Measurements from ENCODE around the gene RABGGTB.

Gene RABGGTB

GRCh38 chr1:75836528-75837100, 50.6 kb downstream of the RABGGTB start:
- no peak overlapping the region for H3K4me2 ChIP-seq (ENCODE audit: low read depth, low read length, poor library complexity, severe bottlenecking)
- no peaks in the 10 kb centered on the region for H3K79me2 ChIP-seq (ENCODE audit: insufficient read depth, low read length)
- no peaks in the 10 kb centered on the region for H3K27me3 ChIP-seq (ENCODE audit: insufficient read depth, low read length, poor library complexity, severe bottlenecking)
- no peak overlapping the region for H2AFZ ChIP-seq (ENCODE audit: low read length)
- no peaks in the 10 kb centered on the region for H3K9me2 ChIP-seq (replicated peaks; ENCODE audit: low read depth, low read length)
- no peaks in the 10 kb centered on the region for H3K36me3 ChIP-seq (ENCODE audit: insufficient read depth, low read length)
- H3K9ac ChIP-seq (ENCODE audit: low read depth, low read length, poor library complexity, severe bottlenecking): no peak overlapping the region
- no peak for TF ChIP-seq EZH2phosphoT487 (IDR thresholded peaks at IDR 0.05; ENCODE audit: borderline replicate concordance)
- TF ChIP-seq CTCF (conservative IDR thresholded peaks at IDR 0.05; ENCODE audit: low read length): no peak
- no peaks in the 10 kb centered on the region for H4K20me1 ChIP-seq (ENCODE audit: insufficient read depth, low read length, poor library complexity, severe bottlenecking)
- no peaks in the 10 kb centered on the region; the same call in 1 of the 2 replicates for H3K9me3 ChIP-seq (ENCODE audit: insufficient read depth, low read depth, low read length)
- no peaks in the 10 kb centered on the region for H3F3A ChIP-seq (ENCODE audit: low read depth)
- no peak overlapping the region for H3K4me3 ChIP-seq (ENCODE audit: low read length, poor library complexity, severe bottlenecking)
- peaks cover 5% of the 10 kb centered on the region for H3K4me1 ChIP-seq (ENCODE audit: insufficient read depth, low read length, poor library complexity, severe bottlenecking)

GRCh38 chr1:75838079-75838478, 52.0 kb downstream of the RABGGTB start:
- Histone ChIP-seq H3K36me3 (ENCODE audit: insufficient read depth, low read length) (no peaks in the 10 kb centered on the region), H3F3A (ENCODE audit: low read depth) (no peaks in the 10 kb centered on the region), H3K4me3 (ENCODE audit: low read length, poor library complexity, severe bottlenecking) (no peak overlapping the region), H4K20me1 (ENCODE audit: insufficient read depth, low read length, poor library complexity, severe bottlenecking) (no peaks in the 10 kb centered on the region), H3K9ac (ENCODE audit: low read depth, low read length, poor library complexity, severe bottlenecking) (no peak overlapping the region), H3K4me2 (ENCODE audit: low read depth, low read length, poor library complexity, severe bottlenecking) (no peak overlapping the region), H3K79me2 (ENCODE audit: insufficient read depth, low read length) (no peaks in the 10 kb centered on the region), H3K27me3 (ENCODE audit: insufficient read depth, low read length, poor library complexity, severe bottlenecking) (no peaks in the 10 kb centered on the region), H2AFZ (ENCODE audit: low read length) (no peak overlapping the region), H3K9me3 (ENCODE audit: insufficient read depth, low read depth, low read length) (no peaks in the 10 kb centered on the region; the same call in 1 of the 2 replicates), H3K4me1 (ENCODE audit: insufficient read depth, low read length, poor library complexity, severe bottlenecking) (peaks cover 5% of the 10 kb centered on the region), H3K9me2 (replicated peaks; ENCODE audit: low read depth, low read length) (no peaks in the 10 kb centered on the region)
- TF ChIP-seq EZH2phosphoT487 (IDR thresholded peaks at IDR 0.05; ENCODE audit: borderline replicate concordance) (no peak), CTCF (conservative IDR thresholded peaks at IDR 0.05; ENCODE audit: low read length) (no peak)

GRCh38 chr1:75841421-75841820, 55.4 kb downstream of the RABGGTB start:
- no peaks in the 10 kb centered on the region for H3F3A ChIP-seq (ENCODE audit: low read depth)
- H3K9me2 ChIP-seq (replicated peaks; ENCODE audit: low read depth, low read length): no peaks in the 10 kb centered on the region
- no peaks in the 10 kb centered on the region; the same call in 1 of the 2 replicates for H3K9me3 ChIP-seq (ENCODE audit: insufficient read depth, low read depth, low read length)
- H4K20me1 ChIP-seq (ENCODE audit: insufficient read depth, low read length, poor library complexity, severe bottlenecking): no peaks in the 10 kb centered on the region
- TF ChIP-seq EZH2phosphoT487 (IDR thresholded peaks at IDR 0.05; ENCODE audit: borderline replicate concordance) (no peak), CTCF (conservative IDR thresholded peaks at IDR 0.05; ENCODE audit: low read length) (no peak)
- H3K79me2 ChIP-seq (ENCODE audit: insufficient read depth, low read length): no peaks in the 10 kb centered on the region
- H3K36me3 ChIP-seq (ENCODE audit: insufficient read depth, low read length): no peaks in the 10 kb centered on the region
- H3K4me1 ChIP-seq (ENCODE audit: insufficient read depth, low read length, poor library complexity, severe bottlenecking): peaks cover 5% of the 10 kb centered on the region
- H2AFZ ChIP-seq (ENCODE audit: low read length): no peak overlapping the region
- no peak overlapping the region for H3K4me3 ChIP-seq (ENCODE audit: low read length, poor library complexity, severe bottlenecking)
- H3K9ac ChIP-seq (ENCODE audit: low read depth, low read length, poor library complexity, severe bottlenecking): no peak overlapping the region
- no peak overlapping the region for H3K4me2 ChIP-seq (ENCODE audit: low read depth, low read length, poor library complexity, severe bottlenecking)
- no peaks in the 10 kb centered on the region for H3K27me3 ChIP-seq (ENCODE audit: insufficient read depth, low read length, poor library complexity, severe bottlenecking)

All from Loucy (cell line).